GM21825 (cell line): Measurements from ENCODE around the gene PAPSS2.
"Not testable (repeated sequence)": the region's sequence is repeated elsewhere in the genome, so short reads cannot be mapped to it uniquely, and the experiment has no call there.

Experiments
- ATAC-seq: cut with Tn5 transposase; IDR thresholded peaks from one replicate; pipeline ENCODE4 v1.9.1; 2021; ENCODE audit warnings: mild to moderate bottlenecking, moderate library complexity; ENCODE audit not compliant: unreplicated experiment

The PAPSS2 gene

DNA sequence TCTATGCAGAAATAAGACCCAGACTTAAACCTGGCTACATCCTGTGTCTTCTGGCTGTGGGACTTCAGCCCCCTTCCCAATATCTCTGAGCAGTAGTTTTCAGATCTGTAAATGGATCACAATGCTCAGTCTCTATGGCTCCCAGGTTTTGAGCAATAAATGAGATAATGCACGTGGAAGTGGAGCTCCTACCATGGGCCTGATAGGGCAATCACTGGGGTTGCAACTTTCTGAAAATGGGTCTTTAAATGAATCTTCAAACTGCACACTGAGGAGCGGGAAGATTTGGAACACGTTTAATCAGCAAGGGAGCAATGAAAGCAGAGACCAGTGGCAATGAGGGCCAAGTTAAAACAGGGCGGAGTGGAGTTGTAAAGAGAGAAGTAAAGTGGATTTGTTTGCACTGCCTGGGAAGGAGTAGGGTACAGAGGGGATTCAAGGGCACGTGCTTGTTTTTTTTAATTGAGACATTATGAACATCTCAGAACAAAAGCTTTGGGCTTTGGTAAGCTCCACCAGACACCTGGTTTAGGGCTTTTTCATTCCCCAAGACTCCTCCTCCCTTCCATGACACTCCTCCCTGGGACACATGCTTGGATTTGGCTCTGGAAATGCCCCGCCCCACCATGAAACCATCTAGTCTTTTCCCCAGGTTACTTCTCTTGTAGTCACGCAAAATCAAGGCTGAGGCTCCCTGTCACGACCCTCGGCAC is 42.7 kb downstream of the PAPSS2 start:
- no peak for ATAC-seq

DNA sequence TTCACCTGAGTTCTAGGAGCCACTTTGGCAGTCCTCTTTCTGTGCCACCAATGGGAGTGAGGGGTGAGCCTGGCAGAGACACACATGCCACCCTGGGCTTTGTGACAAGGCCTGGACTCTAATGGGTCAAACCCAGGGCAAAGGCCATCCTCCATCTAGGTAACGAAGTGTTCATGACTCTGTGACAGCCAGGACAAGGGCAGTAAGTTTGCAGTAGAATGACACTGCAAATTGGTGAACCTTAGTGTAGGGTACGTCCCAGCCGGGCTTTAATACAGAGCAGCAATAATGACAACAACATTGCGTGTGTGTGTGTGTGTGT is 43.3 kb downstream of the PAPSS2 start:
- no peak for ATAC-seq

DNA sequence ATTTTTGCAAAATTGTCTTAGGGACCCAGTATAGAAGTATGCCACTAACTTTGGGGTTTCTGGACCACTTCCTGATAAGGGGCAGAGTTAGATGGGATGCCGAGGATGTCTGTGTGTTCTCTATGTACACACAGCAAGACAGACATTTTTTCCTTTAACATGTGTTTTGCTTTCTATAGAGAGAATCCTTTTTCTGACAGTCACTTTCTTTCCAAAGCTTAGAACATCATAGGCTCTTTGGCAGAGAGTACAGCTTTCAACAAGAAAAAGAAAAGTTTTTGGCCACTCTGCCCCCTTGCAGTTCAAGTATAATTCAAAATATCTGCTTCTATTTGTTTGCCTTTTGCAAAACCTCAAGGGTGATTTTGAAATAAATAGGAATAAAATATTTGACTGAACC is 44.1 kb downstream of the PAPSS2 start:
- no peak for ATAC-seq

DNA sequence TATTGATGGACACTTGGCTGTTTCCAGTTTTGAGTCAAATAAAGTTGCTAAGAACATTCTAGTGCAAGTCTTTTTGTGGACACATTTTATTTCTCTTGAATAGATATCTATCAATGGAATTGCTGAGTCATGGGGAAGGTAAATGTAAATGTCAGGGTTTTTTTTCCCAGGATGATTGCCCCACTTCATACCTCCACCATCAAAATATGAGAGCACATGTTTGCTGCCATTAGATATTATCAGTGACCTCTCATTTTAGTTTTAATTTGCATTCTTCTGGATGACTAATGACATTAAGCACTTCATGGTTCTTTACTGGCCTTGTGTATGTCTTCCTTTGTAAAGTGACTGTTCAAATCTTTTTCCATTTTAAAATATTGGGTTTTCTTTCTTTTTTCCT is 45.7 kb downstream of the PAPSS2 start:
- ATAC-seq, result no peak

DNA sequence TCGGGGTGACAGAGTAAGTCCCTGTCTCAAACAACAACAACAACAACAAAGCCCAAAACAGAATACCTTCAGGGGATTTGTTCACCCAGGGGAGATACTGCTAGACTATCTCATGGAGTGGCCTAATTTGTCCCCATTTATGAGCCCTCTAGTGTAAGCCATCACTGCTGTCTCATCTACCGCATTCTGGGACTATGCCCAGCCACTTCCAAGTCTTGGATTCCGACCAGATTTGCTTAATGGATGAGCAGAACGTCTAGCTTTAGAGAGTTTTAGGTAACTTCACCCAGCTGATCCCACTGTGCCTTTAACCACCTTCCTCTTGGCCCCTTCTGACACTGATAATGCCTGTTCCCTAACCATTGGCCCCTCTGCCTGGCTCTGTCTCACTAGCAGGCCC is 47.1 kb downstream of the PAPSS2 start:
- ATAC-seq, result no peak

DNA sequence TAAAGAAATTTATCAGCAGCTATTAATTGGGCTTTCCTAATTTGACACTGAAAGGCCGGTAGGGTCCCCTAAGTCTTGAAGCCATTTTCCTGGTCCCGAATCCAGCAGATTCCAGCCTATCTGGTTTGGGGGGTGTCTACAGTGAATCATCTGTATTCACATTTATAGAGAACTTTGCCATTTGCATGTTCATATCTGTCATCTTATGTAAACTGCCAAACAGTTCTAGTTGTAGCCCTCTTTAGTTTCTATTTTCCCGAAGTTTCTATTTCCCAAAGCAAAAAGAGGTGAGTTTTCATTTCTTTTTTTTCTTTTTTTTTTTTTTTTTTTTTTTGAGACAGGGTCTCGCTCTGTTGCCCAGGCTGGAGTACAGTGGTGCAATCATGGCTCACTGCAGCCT is 47.6 kb downstream of the PAPSS2 start:
- ATAC-seq, result no peak

DNA sequence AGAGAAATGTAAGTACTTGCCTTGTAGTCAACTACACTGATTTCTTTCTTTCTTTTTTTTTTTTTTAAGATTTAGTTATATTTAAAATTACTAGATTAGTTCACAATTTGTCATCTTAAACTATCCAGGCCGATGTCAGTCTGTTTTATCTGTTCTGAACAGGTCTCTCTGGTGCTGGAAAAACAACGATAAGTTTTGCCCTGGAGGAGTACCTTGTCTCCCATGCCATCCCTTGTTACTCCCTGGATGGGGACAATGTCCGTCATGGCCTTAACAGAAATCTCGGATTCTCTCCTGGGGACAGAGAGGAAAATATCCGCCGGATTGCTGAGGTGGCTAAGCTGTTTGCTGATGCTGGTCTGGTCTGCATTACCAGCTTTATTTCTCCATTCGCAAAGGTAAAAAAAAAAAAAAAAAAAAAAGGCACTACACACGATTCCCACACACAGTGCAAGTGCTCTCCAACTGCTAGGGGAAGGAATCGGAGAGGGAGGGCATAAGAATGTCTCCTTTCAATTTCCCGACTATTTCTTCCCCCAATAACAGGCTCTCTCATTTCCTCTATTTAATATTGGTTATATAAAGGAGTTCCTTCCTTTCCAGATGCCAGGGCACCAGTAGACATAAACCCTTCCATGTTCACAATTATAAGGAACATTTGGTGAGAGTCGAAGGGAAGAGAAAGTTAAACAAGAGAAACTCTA is 53.4 kb downstream of the PAPSS2 start:
- ATAC-seq, result no peak

DNA sequence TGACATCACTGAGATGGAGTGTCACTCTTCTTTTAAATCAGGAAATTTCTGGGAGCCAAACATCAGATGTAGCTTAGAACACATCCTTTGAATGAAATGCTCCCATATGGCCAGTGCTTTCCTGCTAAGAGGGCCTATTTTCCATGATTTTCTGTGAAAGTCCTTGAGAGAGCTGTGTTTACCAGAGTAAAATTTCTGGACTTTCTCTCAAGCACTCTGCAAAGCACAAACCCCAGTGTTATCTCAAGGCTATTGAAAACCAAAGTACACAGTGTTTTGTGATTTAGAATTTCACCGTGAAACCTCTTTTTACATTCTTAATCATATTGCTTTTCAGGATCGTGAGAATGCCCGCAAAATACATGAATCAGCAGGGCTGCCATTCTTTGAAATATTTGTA is 54.0 kb downstream of the PAPSS2 start:
- ATAC-seq, result no peak

DNA sequence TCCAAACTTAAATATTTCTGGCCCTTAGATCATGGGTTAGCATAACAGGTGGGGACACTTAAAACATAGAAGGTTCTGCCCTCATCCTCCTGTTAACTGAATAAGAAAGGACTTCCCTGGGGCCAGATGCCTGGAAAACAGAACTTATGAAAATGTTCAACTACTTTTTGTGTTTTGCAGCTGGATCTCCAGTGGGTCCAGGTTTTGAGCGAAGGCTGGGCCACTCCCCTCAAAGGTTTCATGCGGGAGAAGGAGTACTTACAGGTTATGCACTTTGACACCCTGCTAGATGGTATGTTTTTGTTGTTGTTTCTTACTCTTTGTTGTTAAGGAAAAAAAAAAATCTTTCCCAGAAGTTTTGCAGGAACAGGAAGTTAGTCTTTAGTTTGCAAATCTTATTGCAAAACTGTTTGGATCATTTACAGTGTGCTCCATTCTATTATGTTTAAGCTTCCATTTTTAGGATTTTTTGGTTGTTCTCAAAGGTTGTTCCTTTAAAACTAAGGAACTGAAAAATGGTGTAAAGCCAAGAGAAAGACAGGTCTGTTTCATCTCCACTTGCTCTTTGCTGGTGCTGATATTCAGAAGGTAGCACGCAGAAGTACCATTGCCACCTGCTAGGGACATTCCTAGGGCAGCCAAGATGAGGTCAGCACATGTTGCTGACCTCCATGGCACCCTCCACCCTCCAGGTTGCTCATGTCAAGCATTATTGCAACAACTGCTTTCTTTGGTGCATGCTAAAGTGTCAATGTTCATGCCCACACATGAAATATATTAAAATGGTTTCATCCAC is 56.1 kb downstream of the PAPSS2 start:
- ATAC-seq, result no peak

DNA sequence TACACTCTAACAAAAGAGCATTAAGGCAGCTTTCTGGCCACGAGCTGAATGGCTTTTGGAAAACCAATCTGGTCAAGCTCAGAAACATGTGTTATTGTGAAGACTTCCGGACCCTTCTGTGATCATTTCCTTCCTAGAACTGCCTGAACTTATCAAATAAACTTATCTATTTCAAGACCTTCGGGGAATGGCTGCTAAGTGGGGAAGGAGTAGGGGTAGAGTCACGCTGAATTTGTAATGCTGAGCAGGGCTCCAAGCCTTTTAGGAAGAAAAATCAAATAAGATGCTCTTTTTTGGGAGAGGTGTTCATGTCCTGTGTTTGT is 56.6 kb downstream of the PAPSS2 start:
- no peak for ATAC-seq

DNA sequence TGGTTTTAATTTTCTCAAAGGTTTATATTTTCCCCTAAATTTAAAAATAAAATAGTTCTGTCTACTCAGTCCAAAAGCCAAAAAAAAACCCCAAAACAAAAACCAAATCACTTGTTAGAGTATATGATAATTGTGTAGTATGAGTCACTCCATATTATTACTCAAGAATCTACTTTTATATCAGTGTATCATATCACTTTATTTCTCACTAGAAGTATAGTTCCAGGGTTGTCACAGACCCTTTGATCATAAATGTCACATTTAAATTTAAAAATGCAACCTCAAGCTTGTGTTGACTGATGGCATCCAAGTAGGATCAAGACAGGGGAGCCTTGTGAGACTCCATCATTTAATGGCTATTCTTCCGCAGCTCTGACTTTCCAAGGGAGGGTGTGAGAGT is 61.0 kb downstream of the PAPSS2 start:
- no peak for ATAC-seq

DNA sequence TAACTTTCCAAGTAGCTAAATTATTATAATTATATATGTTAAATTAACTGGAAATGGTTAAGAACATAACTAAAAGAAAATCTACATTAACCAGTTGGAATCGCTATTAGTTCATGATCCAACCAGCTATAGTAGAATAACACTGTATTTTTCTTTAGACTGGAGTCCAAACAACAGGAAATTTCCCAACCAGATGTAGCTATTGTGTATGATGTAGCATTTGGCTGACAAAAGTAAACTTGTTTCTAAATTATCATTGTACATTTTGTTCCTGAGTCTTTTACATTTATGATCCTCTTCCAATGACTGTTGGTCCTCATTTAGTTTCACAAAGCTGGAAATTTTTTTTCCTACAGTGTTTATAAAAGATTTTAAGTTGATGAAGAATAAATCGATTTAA is 62.1 kb downstream of the PAPSS2 start:
- ATAC-seq, result no peak

DNA sequence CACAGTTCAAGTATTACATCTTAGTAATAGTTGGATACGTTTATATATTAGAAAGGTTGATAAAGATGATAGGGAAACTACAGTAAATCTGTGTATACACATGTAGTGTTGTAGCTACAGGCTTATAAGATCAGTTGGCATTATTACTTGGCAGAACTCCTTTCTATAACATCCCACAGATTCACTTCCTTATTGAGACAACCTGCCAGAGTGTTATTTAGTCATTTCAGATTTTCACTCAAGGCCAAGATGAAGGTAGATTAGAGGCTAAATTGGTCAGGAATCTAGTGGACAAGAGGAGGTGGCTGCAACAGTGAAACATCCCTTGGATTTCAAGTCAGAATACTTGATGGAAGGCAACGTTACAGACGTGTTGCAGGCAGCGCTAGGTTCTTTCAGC is 63.0 kb downstream of the PAPSS2 start:
- no peak for ATAC-seq

DNA sequence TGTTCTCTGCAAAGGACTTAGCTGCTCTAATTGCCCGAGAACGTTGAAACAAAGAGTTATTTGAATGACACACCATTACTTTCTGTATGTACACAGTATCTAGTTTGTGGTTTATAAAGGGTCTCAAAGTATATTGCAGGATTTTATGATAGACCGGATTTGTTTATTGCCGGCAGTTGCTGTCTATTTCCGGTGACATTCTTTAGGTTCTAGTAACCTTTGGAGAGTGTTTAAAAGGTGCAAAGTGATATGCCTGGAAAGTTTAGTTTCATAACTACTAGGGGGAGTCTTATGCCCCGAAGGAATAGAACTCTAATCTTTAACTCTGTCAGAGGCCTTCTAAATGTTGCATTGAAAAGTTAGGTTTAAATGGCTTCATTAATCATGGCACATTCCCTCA is 63.8 kb downstream of the PAPSS2 start:
- no peak for ATAC-seq

DNA sequence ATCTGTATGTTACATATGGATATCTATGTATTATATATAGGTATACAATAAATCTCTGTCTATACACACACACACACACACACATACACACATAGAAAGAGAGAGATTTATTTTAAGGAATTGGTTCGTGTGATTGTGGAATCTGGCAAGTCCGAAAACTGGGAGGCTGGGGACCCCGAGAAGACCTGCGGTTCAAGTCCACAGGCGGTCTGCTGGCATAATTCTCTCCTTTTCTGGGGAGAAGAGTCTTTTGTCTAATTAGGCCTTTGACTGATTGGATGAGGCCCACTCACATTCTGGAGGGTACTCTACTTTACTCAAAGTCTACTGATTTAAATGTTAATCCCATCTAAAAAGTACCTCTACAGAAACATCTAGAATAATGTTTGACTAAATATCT is 65.1 kb downstream of the PAPSS2 start:
- no peak for ATAC-seq

DNA sequence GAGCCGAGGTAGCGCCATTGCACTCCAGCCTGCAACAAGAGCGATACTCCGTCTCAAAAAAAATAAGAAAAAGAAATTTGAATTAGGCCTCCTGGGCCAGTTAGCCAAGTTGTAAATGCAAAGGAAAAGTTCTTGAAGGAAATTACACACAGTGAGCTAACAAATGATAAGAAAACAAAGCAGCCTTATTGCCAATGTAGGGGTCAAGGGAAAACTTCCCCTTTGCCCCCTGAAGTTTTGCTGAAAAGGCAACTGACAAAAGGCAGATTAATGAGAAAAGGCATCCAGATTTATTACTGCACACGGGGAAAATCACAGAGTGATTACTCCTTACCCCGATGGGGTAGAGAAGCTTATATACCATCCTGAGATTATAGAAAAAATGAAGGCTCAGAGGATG is 70.3 kb downstream of the PAPSS2 start:
- no peak for ATAC-seq

DNA sequence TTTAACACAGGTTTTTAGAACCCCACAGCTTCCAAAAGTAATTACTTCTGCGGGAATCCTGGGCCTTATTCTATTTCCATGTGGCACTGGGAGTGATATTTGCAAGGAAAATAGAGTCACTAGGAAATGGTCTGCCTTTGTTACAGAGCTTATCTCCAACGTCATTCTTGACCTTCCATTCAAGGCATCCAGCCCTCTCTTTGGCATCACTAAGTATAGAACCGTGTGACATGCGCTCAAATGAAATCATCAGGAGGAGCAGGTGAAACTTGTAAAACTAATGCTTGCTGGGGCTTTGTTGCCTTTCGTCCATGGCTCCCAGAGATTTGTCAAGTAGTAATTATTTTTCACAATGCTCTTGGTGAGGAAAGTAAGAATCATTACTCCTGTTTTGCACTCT is 73.4 kb downstream of the PAPSS2 start:
- no peak for ATAC-seq

DNA sequence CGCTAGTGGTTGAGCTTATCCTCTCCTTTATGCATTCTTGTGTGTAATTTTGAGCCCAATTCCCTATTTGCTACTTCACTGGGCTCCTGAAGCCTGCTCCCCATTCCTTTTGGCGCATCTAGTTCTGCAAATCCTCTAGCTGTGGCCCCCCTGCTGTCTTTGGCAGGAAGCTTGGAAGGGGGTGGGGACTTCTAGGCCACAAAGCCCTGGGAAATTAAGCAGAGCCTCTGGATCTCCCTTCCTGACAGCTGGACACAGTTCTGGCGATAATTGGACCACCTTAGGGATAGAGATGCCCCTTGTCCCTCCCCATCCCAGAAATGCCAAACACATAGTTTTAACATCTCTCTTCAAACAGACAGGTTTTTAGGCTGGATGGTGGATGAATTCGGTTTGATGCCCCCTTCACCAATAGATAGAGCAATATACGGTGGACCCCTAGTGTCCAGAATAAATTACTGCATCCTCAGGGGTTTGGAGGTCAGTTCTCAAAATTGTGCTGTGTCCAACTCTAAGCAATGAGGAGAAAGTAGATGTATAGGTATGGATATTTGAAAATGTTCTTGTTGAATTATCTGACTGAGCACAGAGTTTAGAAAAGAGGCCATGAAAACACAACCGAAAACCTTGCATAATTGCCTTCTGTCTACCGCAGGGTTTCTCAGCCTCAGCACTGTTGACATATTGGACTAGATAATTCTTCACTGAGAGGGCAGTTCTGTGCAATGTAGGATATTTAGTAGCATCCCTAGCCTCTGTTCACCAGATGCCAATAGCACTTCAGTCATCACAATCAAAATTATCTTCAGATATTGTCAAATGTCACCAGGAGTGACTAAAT is 75.5 kb downstream of the PAPSS2 start:
- peak; percentile 57 for ATAC-seq

DNA sequence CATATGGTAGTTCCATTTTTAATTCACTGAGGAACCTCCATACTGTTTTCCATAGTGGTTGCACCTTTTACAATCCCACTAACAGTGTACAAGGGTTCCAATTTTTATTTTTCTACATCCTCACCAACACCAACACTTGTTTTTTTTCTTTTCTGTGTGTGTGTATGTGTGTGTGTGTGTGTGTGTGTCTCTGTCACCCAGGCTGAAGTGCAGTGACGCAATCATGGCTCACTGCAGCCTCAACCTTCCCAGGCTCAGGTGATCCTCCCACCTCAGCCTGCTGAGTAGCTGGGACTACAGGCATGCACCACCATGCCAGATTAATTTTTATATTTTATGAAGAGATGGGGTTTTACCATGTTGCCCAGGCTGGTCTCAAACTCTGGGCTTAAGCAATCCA is 78.6 kb downstream of the PAPSS2 start:
- not testable (repeated sequence) for ATAC-seq

DNA sequence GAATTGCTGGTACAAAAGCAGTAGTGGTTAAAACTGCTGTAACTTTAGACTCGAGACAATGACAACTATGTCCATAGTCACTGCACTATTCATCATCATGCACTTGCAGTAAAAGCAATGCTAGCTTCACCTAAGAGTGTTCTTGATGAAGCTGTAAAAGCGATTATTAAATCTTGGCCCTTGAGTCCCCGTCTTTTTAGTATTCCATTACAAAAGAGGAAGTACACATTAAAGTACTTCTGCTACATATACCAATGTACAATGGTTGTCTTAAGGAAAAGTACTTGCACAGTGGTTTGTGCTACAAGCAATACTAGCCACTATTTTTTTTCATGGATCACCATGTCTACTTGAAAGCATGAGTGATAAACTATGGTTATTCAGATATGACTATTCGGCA is 80.0 kb downstream of the PAPSS2 start:
- ATAC-seq, result no peak

DNA sequence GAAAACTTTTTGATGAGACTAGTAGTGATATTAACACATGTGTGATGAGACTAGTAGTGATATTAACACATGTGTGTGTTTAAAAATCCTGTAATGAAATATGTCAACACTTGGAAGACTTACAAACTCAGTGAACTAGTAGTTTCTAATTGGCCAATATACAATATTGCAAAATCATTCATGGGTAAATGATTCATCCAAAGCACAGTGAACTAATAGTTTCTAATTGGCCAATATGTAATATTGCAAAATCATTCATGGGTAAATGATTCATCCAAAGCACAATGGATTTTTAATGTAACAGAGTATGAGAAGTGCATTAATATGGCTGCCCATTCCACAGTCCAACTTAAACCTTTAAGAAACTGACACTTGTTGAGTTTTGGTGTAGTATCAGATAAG is 80.6 kb downstream of the PAPSS2 start:
- ATAC-seq, result no peak
